Small intestine (tissue), 7 donors: Measurements from ENCODE around the gene ARHGEF19. TPM values are rescaled to one million over a fixed set of nuclear protein-coding genes. Genes with fewer than 3 reads are reported as not detected.
"Not testable (repeated sequence)": the region's sequence is repeated elsewhere in the genome, so short reads cannot be mapped to it uniquely, and the experiment has no call there.

ENCODE experiments used
- DNase-seq, 2 donors: peaks; one replicate each; pipeline versions ENCODE4 v3.0.0 to v3.0.0-alpha.2; 2013
- FAIRE-seq: peaks from 2 replicates; lab custom pipeline; 2012; peaks lifted over from hg19 to GRCh38; lab: Jason Lieb, UNC
- H3K27ac ChIP-seq, 3 donors: one replicate each; pipeline ENCODE4 v1.5.1; 2013; ENCODE audit warnings: low read length in 2 of 3, mild to moderate bottlenecking in 2 of 3, control low read depth in 1 of 3, inconsistent platforms in 1 of 3, low read depth in 1 of 3, moderate library complexity in 1 of 3
- H3K27me3 ChIP-seq, 3 donors: one replicate each; pipeline ENCODE4 v1.6.1; 2013; ENCODE audit warnings: low read length in 3 of 3, inconsistent platforms in 1 of 3; ENCODE audit not compliant: control insufficient read depth in 3 of 3, insufficient read depth in 3 of 3
- H3K36me3 ChIP-seq, 3 donors: one replicate each; pipeline ENCODE4 v1.6.1; 2013; ENCODE audit warnings: low read length in 3 of 3, inconsistent platforms in 1 of 3, low read depth in 1 of 3, mild to moderate bottlenecking in 1 of 3, moderate library complexity in 1 of 3; ENCODE audit not compliant: control insufficient read depth in 3 of 3, insufficient read depth in 2 of 3
- H3K4me1 ChIP-seq, 3 donors: one replicate each; pipeline ENCODE4 v1.6.1; 2013; ENCODE audit warnings: low read length in 2 of 3, inconsistent platforms in 1 of 3, low read depth in 1 of 3, mild to moderate bottlenecking in 1 of 3, moderate library complexity in 1 of 3; ENCODE audit not compliant: control insufficient read depth in 3 of 3, insufficient read depth in 2 of 3
- H3K4me3 ChIP-seq, 3 donors: one replicate each; pipeline ENCODE4 v1.5.1; 2013; ENCODE audit warnings: low read length in 3 of 3, control low read depth in 1 of 3, inconsistent platforms in 1 of 3, low read depth in 1 of 3, mild to moderate bottlenecking in 1 of 3, moderate library complexity in 1 of 3
- H3K9me3 ChIP-seq, 2 donors: one replicate each; pipeline ENCODE4 v1.6.1; 2013; ENCODE audit warnings: low read depth in 1 of 2, low read length in 1 of 2; ENCODE audit not compliant: control insufficient read depth in 2 of 2, insufficient read depth in 1 of 2
- WGBS, 3 donors: extraction: QIAGEN DNeasy Blood & Tissue Kit; methylation state at CpG; one replicate each; pipeline ENCODE4 v1.1.7; 2013; 5-methylcytosine and 5-hydroxymethylcytosine counted together
- polyA plus RNA-seq, 4 donors: library from polyadenylated mRNA; stranded (reverse) in 3 of 4; unstranded in 1 of 4; fragments of 200-250 nt in 3 of 4; fragments of 120-200 nt in 1 of 4; gene quantifications; one replicate each; pipeline versions ENCODE4 v1.2.1 to v1.2.3, GENCODE V29; 2013
- donor health status: healthy with polysubstance abuse.
- donor health status: control.
- donor health status: control.
- donor health status: Bipolar disorder and iron deficiency.
- donor health status: healthy.

The ARHGEF19 gene
- polyA plus RNA-seq, 4 donors = 2.2 to 14.0 (median 7.5) TPM

- not testable (repeated sequence) for H3K9me3 ChIP-seq, H3K4me3 ChIP-seq, H3K27ac ChIP-seq, H3K27me3 ChIP-seq, FAIRE-seq, DNase-seq, H3K36me3 ChIP-seq
- H3K4me1 ChIP-seq = peaks cover 7 to 51% (median 10%) of the 10 kb centered on the region in 3 donors
- WGBS, 3 donors = 84 to 86% (median 84%) methylated on average over 12 of the region's 12 CpGs
Measured at GRCh38 chr1:16163608-16164212, 48.7 kb downstream of the ARHGEF19 start.

GRCh38 chr1:16162163-16162822, 50.2 kb downstream of the ARHGEF19 start:
- Histone ChIP-seq H3K9me3 (no peaks in the 10 kb centered on the region), H3K4me3 (peak overlapping the region in 2 of 3 donors; percentile 2 to 8), H3K27me3 (no peaks in the 10 kb centered on the region), H3K4me1 (peaks cover 7 to 51% (median 8%) of the 10 kb centered on the region in 3 donors), H3K36me3 (peaks cover 0 to 9% (median 0%) of the 10 kb centered on the region in 3 donors), H3K27ac (peak overlapping the region in 1 of 3 donors; percentile 46)
- FAIRE-seq = no peak
- peak; percentile 66 to 84 for DNase-seq
- WGBS, 3 donors = 23 to 37% (median 31%) methylated on average over 26 to 32 of the region's 32 CpGs

- Histone ChIP-seq H3K36me3 (peaks cover 0 to 9% (median 0%) of the 10 kb centered on the region in 3 donors), H3K27me3 (no peaks in the 10 kb centered on the region), H3K27ac (peak overlapping the region in 2 of 3 donors; percentile 44 to 46), H3K4me1 (peaks cover 7 to 53% (median 8%) of the 10 kb centered on the region in 3 donors), H3K4me3 (no peak overlapping the region), H3K9me3 (no peaks in the 10 kb centered on the region)
- WGBS, 3 donors = 54 to 79% (median 73%) methylated on average over 5 of the region's 5 CpGs
- FAIRE-seq (no peak), DNase-seq (peak in 1 of 2 donors; percentile 76)
Measured at GRCh38 chr1:16161717-16162116, 50.7 kb downstream of the ARHGEF19 start.

- peak overlapping the region in 2 of 3 donors; percentile 83 to 93 for H3K27ac ChIP-seq
- H3K36me3 ChIP-seq = peaks cover 0 to 4% (median 0%) of the 10 kb centered on the region in 3 donors
- peak; percentile 86 to 88 for DNase-seq
- 45 to 66% (median 60%) methylated on average over 16 of the region's 16 CpGs for WGBS, 3 donors
- no peaks in the 10 kb centered on the region for H3K9me3 ChIP-seq
- no peaks in the 10 kb centered on the region for H3K27me3 ChIP-seq
- peaks cover 7 to 51% (median 8%) of the 10 kb centered on the region in 3 donors for H3K4me1 ChIP-seq
- H3K4me3 ChIP-seq = no peak overlapping the region
- FAIRE-seq = no peak
Measured at GRCh38 chr1:16158993-16159831, 53.2 kb downstream of the ARHGEF19 start.

GRCh38 chr1:16158025-16158424, 54.4 kb downstream of the ARHGEF19 start:
- Histone ChIP-seq H3K36me3 (peaks cover 0 to 10% (median 0%) of the 10 kb centered on the region in 3 donors), H3K27ac (no peak overlapping the region), H3K9me3 (no peaks in the 10 kb centered on the region), H3K4me1 (peaks cover 7 to 60% (median 12%) of the 10 kb centered on the region in 3 donors), H3K27me3 (no peaks in the 10 kb centered on the region), H3K4me3 (no peak overlapping the region)
- FAIRE-seq (no peak), DNase-seq (no peak)
- WGBS, 3 donors = 65 to 85% (median 72%) methylated on average over 5 of the region's 5 CpGs

- WGBS, 3 donors = 70 to 81% (median 77%) methylated on average over 13 of the region's 13 CpGs
- Histone ChIP-seq H3K27me3 (no peaks in the 10 kb centered on the region), H3K27ac (peak overlapping the region in 2 of 3 donors; percentile 56 to 74), H3K4me1 (peaks cover 6 to 66% (median 11%) of the 10 kb centered on the region in 3 donors), H3K36me3 (peaks cover 0 to 18% (median 0%) of the 10 kb centered on the region in 3 donors), H3K9me3 (no peaks in the 10 kb centered on the region), H3K4me3 (peak overlapping the region in 1 of 3 donors; percentile 91)
- FAIRE-seq = no peak
- DNase-seq = no peak
Measured at GRCh38 chr1:16156848-16157495, 55.5 kb downstream of the ARHGEF19 start.

GRCh38 chr1:16155537-16156410, 56.7 kb downstream of the ARHGEF19 start, which contains the start of gene EPHA2:
TSS of gene EPHA2 (minus strand) at chr1:16156069. CDS start at chr1:16155932, 137 bp downstream.
- FAIRE-seq (no peak), DNase-seq (peak; percentile 95 to 96)
- WGBS, 3 donors = 3 to 9% (median 5%) methylated on average over 67 to 89 of the region's 89 CpGs
- Histone ChIP-seq H3K36me3 (peaks cover 0 to 26% (median 0%) of the 10 kb centered on the region in 3 donors), H3K4me1 (peaks cover 2 to 71% (median 9%) of the 10 kb centered on the region in 3 donors), H3K4me3 (peak within 1 kb of the TSS; percentile 53 to 91 (median 82)), H3K27me3 (no peaks in the 10 kb centered on the region), H3K27ac (peak within 1 kb of the TSS; percentile 90 to 96 (median 94)), H3K9me3 (no peaks in the 10 kb centered on the region)
